IMR-90 (cell line): ENCODE data around the gene C9orf152.

ENCODE experiments used
- BHLHE40 ChIP-seq: fragments of 150-350 bp; IDR thresholded peaks from 2 replicates; pipeline ENCODE4 v1.6.1; 2016; ENCODE audit warnings: mild to moderate bottlenecking, low read depth, low read length
- CEBPB ChIP-seq: IDR thresholded peaks from 2 replicates; pipeline ENCODE4 v1.6.1; 2012; ENCODE audit warnings: low read depth, low read length, improper control_type of control experiment
- CHD1 ChIP-seq: IDR thresholded peaks from 2 replicates; pipeline ENCODE4 v1.6.1; 2012; ENCODE audit warnings: low read depth, low read length, improper control_type of control experiment
- CTCF ChIP-seq: conservative IDR thresholded peaks from 2 replicates; pipeline ENCODE4 v1.5.1; 2012; ENCODE audit warnings: mild to moderate bottlenecking, low read depth, low read length, improper control_type of control experiment
- ELK1 ChIP-seq: fragments of 150-350 bp; IDR thresholded peaks from 2 replicates; pipeline ENCODE4 v1.6.1; 2016; ENCODE audit warnings: low read depth, mild to moderate bottlenecking, low read length, moderate library complexity, borderline replicate concordance
- MAZ ChIP-seq: IDR thresholded peaks from 2 replicates; pipeline ENCODE4 v1.6.1; 2012; ENCODE audit warnings: low read depth, mild to moderate bottlenecking, low read length, improper control_type of control experiment, moderate library complexity, borderline replicate concordance
- MXI1 ChIP-seq: IDR thresholded peaks from 2 replicates; pipeline ENCODE4 v1.6.1; 2012; ENCODE audit warnings: low read depth, mild to moderate bottlenecking, low read length, moderate library complexity, borderline replicate concordance
- NFE2L2 ChIP-seq: fragments of 150-350 bp; IDR thresholded peaks from 2 replicates; pipeline ENCODE4 v1.6.1; 2016; ENCODE audit warnings: low read depth, mild to moderate bottlenecking, low read length
- POLR2A ChIP-seq: IDR thresholded peaks from 2 replicates; pipeline ENCODE4 v1.6.1; 2012; ENCODE audit warnings: mild to moderate bottlenecking, low read depth, low read length
- RAD21 ChIP-seq: IDR thresholded peaks from 2 replicates; pipeline ENCODE4 v1.6.1; 2012; ENCODE audit warnings: low read length, improper control_type of control experiment
- RFX5 ChIP-seq: IDR thresholded peaks from 2 replicates; pipeline ENCODE4 v1.8.0; 2012; ENCODE audit warnings: low read depth, mild to moderate bottlenecking, low read length, moderate library complexity
- SMC3 ChIP-seq: fragments of 150-350 bp; IDR thresholded peaks from 2 replicates; pipeline ENCODE4 v1.6.1; 2016; ENCODE audit warnings: low read depth, mild to moderate bottlenecking, antibody characterized with exemption, low read length, moderate library complexity
- USF2 ChIP-seq: fragments of 150-350 bp; IDR thresholded peaks from 2 replicates; pipeline ENCODE4 v1.6.1; 2017; ENCODE audit warnings: mild to moderate bottlenecking, antibody characterized with exemption, low read length, low read depth

GRCh38 chr9:110255463-110256379 is 47.8 kb upstream of the C9orf152 start:
- TF ChIP-seq CTCF (no peak), ELK1 (no peak), POLR2A (no peak), NFE2L2 (no peak), MXI1 (no peak; the same call in 1 of the 2 replicates), USF2 (no peak), RAD21 (no peak), MAZ (no peak), BHLHE40 (peak; percentile 77), RFX5 (no peak), SMC3 (no peak), CHD1 (0 out of 2 replicates have a peak, but pooled peaks have one; percentile 2), CEBPB (no peak)
